Fibroblast of skin of abdomen (primary cell): Measurements from ENCODE around the gene CDK2. TPM values are rescaled to one million over a fixed set of nuclear protein-coding genes. Genes with fewer than 3 reads are reported as not detected.
"Not testable (repeated sequence)": the region's sequence is repeated elsewhere in the genome, so short reads cannot be mapped to it uniquely, and the experiment has no call there.

Experiments
- DNase-seq: peaks from one replicate; pipeline ENCODE4 v3.0.0-alpha.2; 2013
- polyA plus RNA-seq, 2 experiments: library from polyadenylated mRNA; unstranded; fragments of 120-200 nt; gene quantifications; one replicate each; pipeline ENCODE4 v1.2.1, GENCODE V29; 2013; ENCODE audit not compliant: insufficient read length in 2 of 2

CDK2 gene
- polyA plus RNA-seq (2013, experiment 1 of 2; ENCODE audit: insufficient read length): 40.1 TPM
- polyA plus RNA-seq (2013, experiment 2 of 2; ENCODE audit: insufficient read length): 40.2 TPM

DNA sequence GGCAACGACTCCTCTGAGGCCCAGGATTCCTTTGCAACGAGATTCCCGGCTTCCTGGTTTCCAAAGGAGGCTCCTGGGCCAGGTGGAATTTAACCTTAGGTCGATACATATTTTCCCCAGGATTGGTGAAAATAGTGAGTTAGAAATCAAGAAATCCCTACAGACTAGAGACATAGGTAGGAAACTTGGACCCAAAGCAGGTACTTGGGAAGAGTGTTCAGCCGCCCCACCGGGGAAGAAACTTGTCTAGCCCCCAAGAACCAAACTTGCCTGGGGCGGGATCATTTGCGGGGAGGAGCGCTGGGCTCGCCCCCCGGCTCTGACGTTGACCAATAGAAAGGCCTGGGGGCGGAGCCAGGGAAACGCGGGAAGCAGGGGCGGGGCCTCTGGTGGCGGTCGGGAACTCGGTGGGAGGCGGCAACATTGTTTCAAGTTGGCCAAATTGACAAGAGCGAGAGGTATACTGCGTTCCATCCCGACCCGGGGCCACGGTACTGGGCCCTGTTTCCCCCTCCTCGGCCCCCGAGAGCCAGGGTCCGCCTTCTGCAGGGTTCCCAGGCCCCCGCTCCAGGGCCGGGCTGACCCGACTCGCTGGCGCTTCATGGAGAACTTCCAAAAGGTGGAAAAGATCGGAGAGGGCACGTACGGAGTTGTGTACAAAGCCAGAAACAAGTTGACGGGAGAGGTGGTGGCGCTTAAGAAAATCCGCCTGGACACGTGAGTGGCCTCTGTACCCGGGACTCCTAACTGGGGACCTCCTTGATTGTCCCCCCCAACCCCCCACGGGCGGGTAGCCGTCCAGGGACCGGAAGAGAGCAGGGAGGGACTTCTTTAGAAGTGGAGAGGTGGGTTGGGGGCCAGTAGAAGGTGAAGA is at the start of gene CDK2:
Gene CDK2 (plus strand): TSS at position 423 of the 874 bp plus-strand sequence. CDS start 179 bp downstream, at position 602.
- DNase-seq: peak; percentile 75

DNA sequence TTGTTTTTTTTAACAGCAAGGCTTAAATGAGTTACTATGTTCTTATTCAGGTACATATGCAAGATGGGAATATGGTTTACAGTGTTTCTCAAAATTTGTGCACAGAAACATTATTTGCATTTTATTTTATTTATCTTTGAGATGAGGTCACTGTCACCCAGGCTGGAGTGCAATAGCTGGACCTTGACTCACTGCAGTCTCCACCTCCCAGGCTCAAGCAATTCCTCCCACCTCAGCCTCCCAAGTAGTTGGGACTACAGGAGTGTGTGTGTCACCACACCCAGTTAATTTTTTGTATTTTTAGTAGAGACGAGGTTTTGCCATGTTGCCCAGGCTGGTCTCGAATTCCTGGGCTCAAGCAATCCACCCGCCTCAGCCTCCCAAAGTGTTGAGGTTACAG is 47.6 kb upstream of the CDK2 start:
- peak; percentile 28 for DNase-seq

DNA sequence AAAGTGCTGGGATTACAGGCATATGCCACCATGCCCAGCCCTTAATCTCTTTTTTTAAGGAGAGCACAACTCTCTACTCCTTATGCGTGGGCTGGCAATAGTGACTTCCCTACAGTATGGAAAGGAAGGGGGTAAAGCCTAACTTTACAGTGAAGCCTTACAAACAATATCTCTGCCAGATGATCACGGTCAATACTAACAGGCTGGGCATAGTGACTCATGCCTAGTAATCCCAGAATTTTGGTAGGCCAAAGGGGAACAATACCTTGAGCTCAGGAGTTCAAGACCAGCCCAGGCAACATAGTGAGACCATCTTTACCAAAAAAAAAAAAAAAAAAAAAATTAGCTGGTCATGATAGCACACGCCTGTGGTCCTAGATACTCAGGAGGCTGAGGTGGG is 44.5 kb upstream of the CDK2 start:
- DNase-seq: no peak

DNA sequence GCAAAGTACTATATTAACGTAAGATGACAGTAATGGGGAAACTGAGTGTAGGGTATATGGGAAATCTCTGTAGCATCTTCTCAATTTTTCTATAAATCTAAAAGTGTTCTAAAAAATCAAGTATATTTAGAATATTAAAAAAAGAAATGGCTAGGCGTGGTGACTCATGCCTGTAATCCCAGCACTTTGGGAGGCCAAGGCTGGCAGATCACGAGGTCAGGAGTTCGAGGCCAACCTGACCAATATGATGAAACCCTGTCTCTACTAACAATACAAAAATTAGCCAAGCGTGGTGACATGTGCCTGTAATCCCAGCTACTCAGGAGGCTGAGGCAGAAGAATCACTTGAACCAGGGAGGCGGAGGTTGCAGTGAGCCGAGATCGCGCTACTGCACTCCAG is 43.0 kb upstream of the CDK2 start:
- not testable (repeated sequence) for DNase-seq

DNA sequence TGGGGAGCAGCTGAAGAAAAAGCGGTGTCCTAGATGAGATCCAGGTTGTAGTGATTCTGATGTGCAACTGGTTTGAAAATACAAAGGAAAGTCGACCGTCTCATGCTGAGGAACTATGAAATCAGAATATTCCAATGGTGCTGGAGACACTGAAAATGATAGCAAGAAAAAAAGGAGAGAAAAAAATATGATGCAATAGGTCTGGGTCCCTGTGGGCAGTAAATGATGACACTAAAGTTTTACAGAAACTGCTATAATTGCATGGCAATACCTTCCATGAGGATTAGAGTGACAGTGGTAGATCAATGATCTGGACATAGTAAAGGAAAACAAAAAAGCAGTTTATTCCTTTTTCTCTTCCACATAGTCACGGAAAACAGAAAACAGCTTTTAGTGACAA is 41.3 kb upstream of the CDK2 start:
- no peak for DNase-seq

DNA sequence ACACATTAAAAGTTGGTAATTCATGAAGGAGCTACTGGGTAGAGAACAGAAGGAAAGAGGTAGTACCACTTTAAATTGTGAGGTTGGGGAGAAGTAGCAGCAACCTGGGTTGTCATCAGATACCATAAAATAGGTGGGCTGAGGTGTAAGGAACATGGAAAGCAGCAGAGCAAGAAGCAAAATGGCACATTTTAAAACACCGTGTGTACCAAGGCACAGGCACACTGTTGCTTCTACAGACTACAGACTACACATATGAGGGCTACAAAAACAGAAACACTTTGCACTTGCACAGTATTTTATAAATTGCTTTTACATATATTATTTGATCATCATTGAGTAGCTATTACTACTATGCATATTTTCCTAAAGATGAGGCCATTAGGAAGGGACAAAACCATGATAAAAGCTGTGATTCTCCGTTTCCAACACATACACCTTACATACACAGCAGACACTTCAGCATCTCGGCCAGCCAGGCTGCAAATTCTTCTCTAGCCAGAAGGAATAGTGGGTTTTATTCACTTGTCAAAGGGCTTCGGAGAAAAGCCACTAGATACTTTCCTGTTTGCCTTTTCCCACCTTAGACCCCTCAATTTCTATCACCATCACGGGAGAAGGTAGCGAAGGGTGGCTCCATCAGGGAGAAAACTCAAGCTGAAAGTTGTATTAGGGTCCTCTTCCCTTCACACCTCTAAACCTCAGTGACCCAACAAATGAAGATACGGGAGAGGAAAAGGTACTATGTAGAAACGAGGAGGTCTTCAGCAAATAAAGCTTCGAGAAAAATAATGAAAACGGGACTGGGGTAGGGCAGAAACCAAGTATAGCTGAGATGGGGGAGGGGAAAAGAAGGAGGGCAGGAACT is 40.5 kb upstream of the CDK2 start:
- DNase-seq: no peak

DNA sequence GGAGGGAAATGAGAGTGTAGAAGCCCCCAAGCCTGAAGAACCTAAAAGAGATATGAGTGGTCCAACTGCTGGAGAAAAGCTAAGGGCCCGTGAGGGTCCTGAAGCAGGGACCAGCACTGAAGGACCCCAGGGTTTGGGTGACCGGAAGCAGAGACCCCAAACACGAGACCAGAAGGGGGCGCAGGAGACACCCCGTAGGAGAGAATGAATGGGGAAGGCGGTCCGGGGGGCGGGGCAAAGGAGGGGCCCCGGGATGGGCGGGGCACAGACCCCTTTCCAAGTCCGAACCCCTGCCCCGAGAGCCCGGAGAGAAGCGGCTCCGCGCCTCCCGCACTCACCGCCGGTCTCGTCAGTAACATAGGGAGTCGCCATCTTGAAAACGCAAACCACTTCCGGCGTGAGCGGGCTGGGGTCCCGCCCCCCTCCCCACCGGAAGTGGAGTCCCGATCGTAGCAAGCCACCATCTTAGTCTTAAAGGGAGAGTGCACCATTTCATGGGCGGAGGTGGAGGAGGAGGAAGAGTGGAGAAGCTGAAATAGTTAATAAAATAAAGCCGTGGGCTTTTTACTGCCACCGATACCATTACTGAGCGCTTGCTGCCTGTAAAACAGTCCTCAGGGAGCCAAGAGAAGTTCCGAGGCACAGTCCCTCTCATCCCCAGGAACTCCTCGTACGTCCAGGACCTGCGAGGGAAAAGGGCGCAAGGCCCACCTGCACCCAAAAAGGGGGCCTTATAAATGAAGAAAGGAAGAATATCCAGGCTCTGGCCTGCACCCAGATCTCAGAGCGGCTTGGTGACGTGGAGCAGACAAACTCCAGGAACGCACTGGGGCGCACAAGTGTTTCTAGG is 39.7 kb upstream of the CDK2 start:
- DNase-seq: peak; percentile 94

DNA sequence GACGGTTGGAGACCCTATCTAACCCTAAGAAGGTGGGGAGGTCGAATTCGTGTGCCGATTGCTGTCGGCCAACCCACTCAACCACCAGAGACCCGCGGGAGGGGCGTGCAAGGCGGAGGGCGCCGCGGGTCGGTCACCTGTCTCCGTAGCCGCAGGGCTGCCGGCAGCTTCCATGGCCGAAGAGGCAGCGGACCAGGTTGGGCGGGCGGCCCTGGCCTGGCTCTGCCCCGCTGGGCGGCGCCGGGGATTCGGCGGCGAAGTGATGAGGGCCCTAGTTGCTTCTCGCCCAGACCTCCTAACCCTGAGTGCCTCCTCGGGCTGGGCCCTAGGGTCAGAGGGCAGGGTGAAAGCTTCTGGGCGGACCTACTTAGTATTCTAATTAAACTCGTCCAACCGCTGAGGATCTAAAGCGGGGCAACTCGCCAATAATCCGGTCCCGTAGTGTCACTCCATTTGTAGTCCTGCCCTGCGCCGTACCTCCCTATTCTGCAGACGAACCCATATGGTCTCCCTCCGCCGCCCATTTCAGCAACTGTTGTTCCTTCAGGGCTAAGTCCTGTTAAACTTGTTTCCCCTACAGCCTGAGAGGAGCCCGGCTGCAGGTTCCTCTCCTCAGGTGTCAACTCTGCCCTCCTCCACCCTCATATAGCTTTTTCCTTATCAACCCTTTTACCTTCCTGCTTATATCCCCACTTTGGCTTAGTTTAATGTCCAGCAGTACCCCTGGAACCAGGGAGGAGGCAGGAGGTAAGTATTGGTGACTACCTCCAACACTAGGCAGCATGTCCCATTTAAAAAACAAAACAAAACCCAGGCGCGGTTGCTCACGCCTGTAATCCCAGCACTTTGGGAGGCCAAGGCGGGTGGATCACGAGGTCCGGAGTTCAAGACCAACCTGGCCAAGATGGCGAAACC is 38.8 kb upstream of the CDK2 start, which contains the start of gene PYM1:
Gene PYM1 (minus strand): TSS at position 307 of the 915 bp plus-strand sequence. CDS start 133 bp downstream, at position 174.
- peak; percentile 58 for DNase-seq

DNA sequence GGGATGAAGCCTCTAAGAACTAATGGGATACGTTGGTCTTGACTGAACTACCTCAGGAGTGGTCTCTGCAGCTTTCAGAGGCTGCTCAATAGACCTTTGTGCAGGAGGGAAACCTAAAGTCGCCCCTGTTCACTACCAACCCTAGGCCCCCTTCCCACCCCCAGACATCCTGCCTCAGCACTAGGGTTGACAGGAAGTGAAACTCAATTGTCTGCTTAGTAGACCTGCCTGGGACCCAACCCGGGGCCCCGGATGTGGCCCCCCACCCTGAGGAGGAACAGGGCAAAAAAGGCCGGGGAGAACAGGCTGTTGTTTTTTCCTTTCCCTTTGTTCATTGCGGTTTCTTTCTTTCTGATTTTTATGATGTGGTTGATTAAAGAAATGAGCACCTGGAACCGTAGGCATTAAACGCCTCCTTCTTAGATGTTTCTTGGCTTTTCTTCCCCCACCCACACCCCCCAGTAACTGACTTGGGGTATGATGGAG is 37.3 kb upstream of the CDK2 start:
- DNase-seq: no peak

DNA sequence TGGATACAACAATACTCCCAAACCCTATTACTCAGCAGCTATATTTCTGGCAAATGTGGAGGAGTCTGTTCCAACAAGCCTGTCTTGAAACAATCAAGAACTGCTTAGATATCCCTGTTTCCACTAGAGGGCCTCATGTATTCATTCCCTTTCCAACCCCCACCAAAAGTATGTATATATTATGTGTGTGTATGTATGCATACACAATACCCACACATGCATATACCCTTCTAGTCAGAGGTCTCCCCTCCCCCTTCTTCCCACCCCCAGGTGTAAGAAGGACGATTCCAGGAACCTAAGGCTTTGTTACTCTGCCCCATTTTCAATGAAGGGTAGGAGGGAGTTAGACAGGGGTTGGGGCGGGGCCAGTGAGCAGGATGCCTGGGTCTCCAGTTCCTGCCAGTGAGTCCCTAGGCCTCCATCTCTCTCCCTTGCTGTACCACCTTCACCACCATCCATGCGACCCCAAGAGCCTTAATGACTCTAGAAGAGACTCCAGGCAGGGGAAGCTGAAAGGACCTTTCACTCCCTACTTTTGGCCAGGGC is 35.8 kb upstream of the CDK2 start, which contains the start of gene DGKA:
Gene DGKA (plus strand): TSS at position 392 of the 546 bp plus-strand sequence. CDS start 5,342 bp downstream, outside the sequence.
- peak; percentile 81 for DNase-seq

DNA sequence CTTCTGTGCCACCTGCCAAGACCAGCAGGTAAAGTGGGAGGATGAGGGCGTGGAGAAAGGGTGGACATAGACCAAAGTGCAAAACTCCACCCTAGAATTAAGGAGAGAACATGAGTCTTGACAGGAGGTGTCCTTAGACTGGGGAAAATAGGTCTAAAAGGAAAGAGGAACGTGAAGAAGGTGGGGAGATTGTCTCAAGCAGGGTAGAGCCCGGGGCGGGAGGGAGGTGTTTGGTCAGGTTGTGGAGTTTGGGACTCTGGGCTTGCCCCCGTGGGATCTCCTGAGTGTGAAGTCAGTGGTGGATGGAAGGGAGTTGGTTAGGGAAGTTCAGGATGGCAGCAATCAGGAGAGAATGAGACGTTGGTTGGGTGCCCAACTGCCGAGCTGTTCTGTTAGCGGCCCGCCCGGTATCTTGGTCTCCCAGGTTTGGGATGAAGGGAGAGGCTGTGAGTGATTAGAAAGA is 35.3 kb upstream of the CDK2 start:
- no peak for DNase-seq

DNA sequence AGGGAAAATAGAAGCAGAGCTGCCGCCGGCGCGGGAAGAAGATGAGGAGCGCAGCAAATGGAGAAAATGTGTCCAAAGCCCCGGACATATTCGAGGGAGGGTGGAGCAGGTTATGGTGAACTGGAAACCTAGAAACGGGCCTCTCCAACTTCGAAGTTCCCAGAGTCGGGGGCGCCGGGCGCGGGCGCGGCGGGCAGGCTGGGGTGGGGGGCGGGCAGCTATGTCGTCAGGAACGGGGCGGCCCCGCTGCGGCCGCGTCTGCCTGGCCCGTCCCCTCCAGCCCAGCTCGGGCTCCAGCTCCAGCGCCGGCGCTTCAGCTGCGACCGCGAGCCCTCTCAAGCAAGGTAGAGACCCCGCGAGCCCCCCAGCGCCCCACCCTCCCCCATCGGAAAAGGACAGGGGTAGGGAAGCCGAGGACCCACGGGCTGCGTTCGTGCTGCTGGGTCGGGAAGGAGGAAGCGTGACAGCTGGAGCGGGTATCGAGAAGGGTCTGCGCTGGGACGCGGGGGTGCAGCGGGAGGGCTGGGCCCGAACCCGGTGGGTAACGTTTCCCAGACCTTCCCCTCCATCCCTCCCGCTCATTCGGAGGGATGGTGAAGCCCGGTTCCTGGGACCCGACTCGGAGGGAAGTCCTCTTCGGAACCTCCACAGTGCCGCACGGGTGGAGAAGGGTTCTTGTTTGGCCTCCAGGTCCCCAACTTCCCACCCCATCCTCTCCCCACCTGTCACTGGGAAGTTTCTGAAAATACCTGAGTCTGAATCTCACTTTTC is 34.7 kb upstream of the CDK2 start:
- peak; percentile 44 for DNase-seq

DNA sequence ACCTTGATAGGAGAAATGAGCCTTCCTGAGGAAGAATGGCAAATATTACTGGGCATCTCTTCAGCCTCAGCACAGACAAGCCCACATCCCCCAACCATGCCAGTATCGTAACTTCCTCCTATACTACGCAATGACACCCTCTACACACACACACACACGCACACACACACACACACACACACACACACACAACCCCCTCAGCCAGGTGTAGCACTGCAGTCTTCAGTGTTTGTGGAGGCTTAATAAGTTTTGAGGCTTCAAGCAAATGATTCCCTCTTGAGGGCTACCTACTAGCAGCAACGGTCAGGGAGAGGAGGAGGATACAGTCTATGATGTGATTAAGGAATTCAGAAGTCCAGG is 34.1 kb upstream of the CDK2 start:
- DNase-seq: peak; percentile 24

DNA sequence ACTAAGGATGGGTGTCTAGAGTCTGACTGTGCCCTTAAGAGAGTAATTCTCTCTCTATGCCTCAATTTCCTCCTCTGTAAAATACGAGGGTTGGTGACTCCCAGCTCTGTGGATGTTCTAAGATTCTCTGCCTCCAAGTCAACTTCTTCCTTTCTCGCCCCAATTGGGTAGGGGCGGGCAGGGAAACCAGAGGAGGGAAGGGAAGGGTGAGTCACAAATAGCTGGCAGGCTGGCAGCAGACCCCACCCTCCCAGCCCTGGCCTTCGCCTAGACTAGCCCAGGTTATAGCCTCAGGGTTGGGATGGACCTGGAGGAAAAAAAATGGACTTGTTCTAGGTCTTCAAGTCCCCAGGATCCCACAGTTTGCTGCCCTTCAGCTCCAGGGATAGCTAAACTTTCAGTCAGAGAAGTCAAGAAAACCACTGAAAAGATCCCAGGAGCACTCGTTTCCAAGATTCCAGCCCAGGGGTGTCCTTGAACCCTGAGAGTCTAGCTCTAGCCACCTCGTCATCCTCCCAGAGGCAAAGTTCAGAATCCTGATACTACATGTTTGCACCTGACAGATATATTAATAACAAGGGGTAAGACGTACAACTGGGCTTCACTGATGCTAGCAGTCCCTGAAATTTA is 33.3 kb upstream of the CDK2 start:
- no peak for DNase-seq

DNA sequence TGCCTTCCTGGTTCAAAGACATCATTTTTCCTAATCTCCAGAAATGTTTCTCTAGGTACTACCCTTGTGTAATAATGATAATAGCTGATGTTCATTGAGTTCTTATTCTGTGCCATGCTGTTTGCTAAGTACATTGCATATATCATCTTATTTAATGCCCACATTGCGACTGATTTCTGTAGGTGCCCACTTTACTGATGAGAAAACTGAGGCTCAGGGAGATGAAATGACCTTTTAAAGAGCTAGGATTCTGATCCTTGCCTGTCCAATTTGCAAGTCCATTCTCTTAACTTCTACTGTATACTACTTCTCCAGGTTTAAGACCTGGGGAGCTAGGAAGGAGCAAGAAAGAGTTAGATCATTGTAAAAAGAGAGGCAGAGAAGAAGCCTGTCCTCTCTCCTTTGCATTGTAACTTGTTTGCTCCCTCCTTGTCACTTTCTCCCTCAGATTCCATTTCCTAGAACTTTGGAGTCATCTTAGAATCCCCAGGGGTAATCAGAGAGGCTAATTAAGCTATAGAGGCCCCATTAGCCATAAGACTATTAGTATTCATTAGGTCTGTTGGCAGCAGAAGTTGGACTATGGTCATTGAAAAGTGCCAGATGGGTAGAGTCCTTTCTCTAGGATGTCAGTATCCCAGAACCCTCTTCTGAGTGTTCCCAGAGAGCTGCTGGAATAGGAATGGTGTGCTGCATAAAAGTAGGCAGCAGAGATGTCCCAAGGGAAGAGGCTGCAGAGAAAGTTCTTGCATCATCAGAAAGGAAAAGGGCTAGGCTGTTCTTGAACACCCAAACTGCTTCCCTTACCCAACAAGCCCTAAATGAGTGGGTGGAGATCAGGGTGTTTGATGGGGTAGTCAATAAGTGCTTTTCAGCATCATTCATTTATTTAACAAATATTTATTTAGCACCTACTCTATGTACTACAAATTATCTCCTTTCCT is 32.6 kb upstream of the CDK2 start:
- DNase-seq: no peak

DNA sequence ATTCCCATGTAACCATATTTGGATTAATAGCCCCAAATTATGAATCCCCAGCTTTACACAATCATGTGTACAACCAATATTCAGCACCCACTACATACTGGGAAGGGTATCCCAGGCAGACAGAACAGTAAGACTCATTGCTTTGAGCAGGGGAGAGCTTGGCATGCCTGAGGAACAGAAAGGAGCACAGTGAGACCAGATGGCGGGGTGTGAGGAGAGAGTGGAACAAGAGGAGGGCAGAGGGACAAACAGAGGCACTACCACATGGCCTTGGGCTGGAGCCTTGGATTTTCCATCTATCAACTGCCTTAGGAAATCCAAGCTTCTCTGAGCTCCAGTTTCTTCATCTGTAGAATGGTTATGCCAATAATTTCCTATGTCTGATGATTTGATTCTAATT is 31.9 kb upstream of the CDK2 start:
- DNase-seq: no peak

DNA sequence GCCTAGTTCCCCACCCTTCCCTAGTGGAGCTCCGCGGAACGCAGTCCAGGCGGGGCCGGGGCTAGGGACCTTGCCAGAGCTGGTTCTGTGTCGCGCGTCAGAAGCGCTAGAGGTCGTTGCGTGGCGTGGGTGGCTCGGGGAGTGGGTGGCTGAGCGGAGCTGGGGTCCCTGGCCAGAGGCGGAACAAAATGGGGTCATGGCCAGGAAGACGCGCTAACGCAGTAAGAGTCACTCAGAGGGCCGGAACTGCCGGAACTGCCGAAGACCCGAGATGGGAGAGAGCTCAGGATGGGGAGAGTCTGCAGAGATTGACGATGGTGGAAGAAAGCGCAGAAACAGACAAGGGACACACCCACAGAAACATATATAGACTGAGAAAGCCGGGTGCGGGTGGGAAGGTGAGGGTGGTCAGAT is 30.9 kb upstream of the CDK2 start:
- DNase-seq: no peak

DNA sequence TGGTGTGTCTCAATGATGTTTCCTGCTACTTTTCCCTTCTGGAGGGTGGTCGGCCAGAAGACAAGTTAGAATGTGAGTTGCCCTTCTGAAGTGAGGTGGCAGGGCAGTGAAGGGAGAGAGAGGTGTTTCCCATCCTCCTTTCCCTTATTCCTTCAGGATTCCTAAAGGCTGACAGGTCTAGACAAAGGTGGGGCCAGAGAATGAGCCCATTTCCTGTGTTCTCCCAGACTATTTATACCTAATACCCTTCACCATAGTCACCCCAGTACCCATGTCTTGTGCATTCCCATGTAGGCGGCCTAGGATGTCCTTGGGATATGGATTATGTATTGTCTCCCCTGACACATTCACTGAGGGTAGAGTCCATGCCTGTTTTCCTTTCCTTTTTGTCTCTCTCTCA is 28.6 kb upstream of the CDK2 start:
- DNase-seq: no peak
